ENCODE results near the gene CAGE1.

- TF ChIP-seq CTCF (IDR thresholded peaks at IDR 0.05; ENCODE audit: low read depth, low read length, poor library complexity, severe bottlenecking) (no peak), EZH2phosphoT487 (IDR thresholded peaks at IDR 0.05; ENCODE audit: borderline replicate concordance, low read length) (no peak)
Observed at GRCh38 chr6:7296602-7297001, 92.9 kb downstream of the CAGE1 start.
